Fibroblast of skin of left biceps (primary cell): Measurements from ENCODE around the gene MOK.
A peak's percentile ranks its signal among the peaks of the same experiment; 100 is the strongest.
"Not testable (repeated sequence)": the region's sequence is repeated elsewhere in the genome, so short reads cannot be mapped to it uniquely, and the experiment has no call there.

ENCODE experiments used
- DNase-seq, 2 experiments: peaks; one replicate each; pipeline ENCODE4 v3.0.0-alpha.2; 2013; ENCODE audit warnings: low read depth in 2 of 2

Gene MOK

DNA sequence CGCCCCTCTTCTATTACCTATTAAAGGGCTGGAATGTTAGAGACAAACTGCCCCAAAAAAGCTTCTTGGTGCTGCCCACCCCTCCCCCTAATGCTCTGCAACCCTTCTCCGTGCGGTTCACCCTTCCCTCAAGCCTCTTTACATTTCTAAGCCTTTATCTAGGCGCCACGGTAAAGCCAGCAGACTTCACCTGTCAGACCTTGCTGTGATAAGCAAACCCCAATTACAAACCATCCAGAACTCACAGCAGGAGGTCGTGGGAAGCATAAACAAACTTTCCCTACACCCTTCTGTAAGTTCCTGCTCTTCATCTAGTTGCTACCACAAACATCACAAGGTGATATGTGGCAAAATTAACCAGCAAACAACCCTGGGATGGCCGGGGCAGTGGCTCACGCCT, 56.8 kb downstream of the MOK start:
- no peak for DNase-seq

- DNase-seq = no peak
These were observed 58.9 kb downstream of the MOK start for GRCh38 chr14:102246071-102246470.

DNA sequence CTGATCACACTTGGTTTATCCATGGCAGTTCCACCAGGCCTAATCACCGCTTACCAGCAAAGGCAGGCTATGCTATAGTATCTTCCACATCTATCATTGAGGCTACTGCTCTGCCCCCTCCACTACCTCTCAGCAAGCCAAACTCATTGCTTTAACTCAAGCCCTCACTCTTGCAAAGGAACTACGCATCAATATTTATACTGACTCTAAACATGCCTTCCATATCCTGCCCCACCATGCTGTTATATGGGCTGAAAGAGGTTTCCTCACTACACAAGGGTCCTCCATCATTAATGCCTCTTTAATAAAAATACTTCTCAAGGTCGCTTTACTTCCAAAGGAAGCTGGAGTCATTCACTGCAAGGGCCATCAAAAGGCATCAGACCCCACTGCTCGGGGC, 61.2 kb downstream of the MOK start:
- not testable (repeated sequence) for DNase-seq

GRCh38 chr14:102241147-102241546, 63.8 kb downstream of the MOK start:
- DNase-seq = no peak

DNA sequence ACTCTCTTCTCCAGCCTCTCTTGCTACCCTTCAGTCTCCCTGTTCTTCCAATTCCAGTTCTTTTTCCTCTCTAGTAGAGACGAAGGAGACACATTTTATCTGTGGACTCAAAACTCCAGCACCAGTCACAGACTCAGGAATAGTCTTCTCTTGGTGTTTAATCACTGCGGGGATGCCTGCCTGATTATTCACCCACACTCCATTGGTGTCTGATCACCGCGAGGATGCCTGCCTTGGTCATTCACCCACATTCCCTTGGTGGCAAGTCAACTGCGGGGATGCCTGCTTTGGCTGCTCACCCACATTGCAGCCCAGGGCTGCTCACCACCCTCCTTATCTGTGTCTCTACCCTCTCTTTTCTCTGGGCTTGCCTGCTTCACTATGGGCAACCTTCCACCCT, 64.5 kb downstream of the MOK start:
- DNase-seq = not testable (repeated sequence)

GRCh38 chr14:102239231-102239630, 65.7 kb downstream of the MOK start:
- DNase-seq = no peak

DNA sequence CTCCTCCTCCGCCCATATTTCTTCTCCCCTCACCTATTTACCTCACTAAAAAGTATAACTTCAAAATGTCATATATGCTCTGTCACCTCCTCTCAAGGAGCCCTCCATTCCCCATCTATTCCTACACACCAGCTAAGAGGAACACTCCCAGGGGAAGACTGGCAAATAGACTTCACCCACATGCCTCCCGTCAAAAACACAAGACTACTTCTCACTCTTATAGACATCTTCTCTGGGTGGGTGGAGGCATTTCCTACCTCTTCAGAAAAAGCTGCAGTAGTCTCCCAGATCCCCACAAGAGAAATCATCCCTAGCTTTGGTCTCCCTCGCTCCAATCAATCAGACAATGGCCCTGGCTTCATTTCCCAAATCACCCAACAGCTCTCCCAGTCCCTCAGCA, 66.2 kb downstream of the MOK start:
- DNase-seq = no peak

GRCh38 chr14:102238131-102238530, 66.8 kb downstream of the MOK start:
- no peak for DNase-seq

- DNase-seq = no peak
These were observed 68.9 kb downstream of the MOK start for GRCh38 chr14:102236026-102236425.

DNA sequence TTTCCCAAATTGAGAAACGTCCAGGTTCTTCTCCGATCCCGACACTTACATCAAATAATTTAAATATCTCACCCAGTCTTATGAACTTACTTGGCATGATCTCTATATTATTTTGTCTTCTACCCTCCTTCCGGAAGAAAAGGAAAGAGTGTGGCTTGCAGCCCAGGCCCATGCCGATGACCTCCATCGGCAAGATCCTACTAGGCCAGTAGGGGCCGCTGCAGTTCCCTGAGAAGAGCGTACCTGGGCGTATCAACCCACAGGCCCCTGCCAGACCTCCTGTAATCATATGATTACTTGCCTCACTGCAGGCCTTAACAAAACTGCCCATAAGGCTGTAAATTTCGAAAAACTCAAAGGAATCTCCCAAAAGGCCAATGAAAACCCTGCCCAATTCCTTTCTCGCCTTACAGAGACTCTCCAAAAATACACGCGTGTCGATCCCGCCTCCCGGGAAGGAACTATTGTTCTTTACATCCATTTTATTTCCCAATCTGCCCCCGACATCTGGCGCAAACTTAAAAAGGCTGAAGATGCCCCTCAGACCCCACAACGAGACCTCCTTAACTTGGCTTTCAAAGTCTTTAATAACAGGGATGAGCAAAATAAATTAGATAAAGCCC, 69.6 kb downstream of the MOK start:
- peak; percentile 18 to 28 for DNase-seq

DNA sequence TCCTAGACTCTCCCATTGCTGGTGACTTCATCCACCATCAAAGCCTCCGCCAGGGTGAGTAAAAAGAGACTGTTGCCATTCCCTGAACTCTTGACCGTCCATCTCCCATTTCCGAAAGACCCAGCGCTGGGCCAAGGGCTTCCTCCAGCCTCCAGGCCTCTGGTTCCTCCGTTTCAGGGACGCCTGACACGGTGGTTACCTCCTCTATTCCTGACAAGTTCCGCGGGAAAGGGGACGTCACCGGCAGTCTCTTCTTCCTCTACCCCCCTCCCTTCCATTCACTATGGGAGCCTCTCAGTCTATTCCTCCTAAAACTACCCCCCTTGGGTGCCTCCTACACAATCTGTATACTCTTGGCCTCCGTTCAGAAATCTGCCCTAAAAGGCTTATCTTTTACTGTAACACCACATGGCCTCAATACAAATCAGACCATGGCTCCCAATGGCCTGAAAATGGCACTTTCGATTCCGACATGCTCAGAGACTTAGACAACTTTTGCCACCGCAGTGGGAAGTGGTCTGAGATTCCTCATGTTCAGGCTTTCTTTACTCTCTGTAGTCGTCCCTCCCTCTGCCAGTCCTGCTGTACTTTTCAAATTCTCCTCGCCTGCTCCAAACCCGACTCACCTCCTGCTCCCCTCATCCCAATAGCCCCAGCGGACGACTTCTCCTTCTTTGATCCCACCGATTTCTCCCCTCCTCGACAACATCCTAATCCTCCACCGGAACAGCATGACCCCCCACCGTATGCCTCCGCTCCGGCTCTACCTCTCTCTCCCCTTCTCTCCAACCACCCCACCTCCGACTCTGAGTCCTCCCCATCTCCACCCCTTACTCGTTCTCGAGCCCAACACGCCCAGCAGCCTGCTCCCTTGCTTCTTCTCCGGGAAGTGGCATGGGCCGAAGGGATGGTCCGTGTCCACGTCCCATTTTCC, 70.4 kb downstream of the MOK start:
- no peak for DNase-seq

GRCh38 chr14:102233081-102233480, 71.9 kb downstream of the MOK start:
- DNase-seq = no peak

GRCh38 chr14:102232348-102232625, 72.7 kb downstream of the MOK start:
- DNase-seq = no peak

DNA sequence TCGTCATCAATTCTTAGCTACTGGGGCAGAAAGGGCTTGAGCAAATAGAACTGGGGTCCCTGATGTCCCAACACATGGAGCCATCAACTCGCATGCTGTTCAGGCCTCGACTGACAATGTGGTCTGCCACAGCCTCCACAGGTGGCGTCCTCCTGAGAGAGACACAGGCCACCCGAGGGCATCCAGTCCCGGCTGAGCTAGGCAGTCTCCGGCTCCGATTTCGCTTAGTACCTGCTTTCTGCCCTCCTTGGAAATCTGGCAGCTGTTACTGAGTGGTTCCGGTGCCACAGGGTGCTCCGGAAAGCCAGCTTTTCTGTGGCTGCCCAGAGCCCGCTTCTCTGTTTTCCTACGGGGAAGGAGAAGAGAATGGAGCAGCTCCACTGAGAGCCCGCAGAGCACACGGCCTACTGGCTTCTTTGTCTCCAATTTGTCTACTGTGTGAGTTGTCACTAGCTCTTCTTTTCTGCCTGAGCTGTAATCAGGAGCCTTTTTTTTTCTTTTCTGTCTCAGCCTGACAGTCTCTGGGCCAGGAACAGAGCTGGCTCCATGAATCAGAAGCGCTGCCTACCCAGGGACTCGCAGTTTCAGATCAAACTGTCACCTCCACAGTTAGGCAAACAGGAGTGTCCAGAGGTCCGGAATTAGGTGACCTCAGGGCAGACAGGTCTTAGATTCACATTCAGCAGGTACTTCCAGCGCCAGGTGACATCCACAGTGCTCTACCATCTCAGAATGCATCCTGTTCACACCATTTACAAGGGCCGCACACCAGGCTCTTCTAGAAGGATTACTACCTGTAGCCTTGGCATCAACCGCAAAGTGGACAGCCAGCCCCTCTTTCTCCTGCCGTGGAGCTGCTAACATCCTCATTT, 73.3 kb downstream of the MOK start:
- DNase-seq = no peak

DNA sequence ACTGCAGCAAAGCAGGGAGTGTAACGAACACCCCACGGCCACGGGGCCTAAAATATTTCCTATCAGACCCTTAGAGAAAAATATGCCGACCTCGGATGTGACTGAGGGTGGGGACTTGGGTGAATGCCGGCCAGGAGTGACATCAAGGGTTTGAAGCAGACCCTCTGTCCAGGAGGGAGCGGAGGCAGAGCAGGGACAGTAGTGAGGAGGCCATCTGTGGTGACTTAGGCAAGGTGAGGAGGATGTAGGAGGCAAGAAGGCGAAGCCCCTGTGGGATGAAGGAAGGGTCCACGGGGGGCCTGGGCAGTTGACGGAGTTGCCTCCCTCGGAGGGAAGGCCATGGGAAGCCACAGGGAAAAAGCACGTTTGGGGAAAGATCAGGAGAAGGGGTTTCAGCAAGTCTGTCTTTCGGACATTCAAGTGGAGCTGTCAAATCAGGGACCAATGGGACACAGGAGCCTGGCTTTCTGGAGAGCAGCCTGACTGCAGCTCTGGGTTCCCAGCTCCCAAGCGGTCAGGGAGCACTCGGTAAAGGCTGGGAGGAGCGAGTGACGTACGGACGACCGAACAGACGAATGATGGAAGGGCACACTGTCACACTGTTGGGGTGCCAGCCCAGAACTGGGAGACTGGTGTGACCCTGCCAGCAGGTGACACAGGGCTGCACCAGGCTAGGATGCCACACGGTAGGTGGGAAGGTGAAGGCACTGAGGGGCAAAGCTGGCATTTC, 74.3 kb downstream of the MOK start:
- no peak for DNase-seq

DNA sequence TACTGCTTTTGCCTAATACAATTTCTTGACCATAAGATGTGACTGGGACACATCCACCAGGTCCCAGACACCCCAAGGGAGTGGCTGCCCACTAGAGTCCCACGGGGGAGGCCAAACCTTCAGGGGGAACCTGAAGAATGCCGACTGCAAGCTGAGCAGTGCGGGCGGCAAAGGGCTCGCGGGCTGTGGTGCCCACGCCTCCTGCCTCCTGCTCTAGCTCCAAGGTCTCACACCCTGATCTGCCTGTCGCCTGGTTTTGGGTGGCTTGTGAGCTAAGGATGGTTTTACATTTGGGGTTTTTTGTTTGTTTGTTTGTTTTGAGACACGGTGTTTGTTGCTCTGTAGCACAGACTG, 75.2 kb downstream of the MOK start:
- DNase-seq = no peak

DNA sequence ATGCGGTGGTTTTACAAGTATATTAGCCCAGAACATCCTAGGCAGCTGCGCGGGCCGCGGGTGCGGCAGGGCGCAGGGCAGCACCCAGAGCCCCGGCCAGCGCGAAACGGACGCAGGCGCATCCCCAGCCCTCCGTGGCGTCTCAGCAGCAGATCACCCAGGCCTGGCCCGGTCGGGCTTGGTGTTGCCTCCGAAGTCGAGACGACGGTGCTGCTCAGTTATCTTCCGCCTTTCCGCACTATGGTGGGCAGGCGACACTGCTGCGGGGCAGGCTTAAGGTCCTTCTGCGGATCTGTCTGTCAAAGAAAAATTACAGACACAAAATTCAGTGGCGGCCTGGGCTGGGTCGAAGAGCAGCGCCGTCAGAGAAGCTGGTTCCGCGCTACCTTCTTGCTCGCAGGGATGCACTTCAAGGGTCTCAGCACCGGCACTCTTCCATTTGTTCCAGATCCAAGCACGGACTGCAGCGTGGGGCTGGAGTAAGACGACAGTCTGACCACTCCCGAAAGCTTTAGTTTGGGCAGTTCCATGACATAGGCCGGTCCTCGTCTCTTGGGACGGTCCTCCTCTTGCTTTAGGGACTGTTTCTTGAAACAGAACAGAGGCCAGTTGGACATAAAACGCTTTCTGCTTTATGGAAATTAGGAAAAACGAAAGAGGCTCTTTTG, 75.8 kb downstream of the MOK start:
- DNase-seq = no peak

DNA sequence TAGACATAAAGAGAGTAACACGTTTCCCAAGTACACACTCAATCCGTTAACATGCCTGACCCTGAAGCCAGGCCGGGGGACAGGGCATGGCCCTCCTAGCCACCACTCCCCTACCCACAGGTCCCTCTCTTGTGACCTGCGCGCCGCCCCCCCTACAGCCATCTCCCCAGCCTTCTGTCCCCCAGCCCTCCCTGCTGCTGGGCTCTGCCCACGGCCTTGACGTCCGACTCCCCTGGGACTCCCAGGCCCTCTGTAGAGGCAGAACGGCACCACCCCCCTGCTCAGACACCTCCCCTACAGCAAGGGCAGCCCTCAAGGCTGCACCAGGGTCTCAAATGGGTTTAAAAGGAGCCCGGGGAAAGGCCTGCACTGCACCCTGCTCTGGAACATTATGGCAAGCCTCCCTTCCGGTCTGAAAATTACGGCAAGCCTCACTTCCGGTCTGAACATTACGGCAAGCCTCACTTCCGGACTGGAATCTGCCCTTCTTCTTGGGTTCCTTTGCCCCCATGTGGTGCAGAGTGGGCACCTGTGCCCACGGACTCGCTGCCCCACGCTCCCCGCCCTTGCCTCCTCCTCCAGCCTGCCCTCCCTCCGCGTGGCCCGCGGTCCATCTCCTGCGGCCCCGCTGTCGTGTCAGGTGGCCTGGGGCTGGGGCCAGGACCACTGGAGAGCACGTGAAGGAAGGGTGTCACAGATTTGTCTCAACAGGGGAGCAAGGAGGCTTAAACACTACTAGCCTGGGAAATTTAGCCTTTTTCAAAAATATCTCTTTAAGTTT, 77.6 kb downstream of the MOK start:
- DNase-seq = no peak

DNA sequence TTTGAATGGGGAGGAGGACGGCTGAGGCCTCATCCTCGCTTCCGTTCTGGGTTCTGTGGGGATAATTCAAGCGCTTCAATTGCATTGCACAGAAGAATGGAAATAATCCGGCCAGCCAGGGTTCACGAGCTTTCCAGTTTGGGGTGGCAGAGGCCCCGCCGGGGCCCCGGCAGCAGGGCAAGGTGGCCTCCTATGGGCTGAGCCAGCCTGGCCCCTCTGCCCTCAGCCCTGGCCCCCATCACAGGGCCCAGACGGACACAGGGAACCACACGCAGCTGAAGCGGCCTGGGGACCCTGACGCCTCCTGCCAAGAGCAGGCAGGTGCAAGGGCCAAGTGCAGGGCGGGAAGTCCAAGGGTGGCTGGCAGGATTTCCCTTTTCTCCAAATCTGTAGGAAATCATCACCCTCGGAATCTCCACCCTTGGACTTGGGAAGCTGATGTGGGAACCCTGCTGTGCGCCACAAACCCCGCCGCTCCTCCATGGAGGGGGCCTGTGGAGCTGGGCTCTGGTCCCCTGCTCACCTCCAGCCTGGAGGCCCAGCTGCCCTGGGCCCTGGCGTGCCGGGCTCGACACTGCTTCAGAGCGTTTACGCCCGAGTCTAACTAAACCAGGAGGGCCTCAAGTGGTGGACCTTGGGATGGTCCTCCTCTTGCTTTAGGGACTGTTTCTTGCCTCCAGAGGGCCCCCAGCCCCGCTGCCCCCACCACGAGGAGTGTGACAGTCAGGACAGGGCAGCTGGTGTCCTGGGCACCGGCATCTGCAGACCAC, 78.4 kb downstream of the MOK start:
- DNase-seq = no peak

DNA sequence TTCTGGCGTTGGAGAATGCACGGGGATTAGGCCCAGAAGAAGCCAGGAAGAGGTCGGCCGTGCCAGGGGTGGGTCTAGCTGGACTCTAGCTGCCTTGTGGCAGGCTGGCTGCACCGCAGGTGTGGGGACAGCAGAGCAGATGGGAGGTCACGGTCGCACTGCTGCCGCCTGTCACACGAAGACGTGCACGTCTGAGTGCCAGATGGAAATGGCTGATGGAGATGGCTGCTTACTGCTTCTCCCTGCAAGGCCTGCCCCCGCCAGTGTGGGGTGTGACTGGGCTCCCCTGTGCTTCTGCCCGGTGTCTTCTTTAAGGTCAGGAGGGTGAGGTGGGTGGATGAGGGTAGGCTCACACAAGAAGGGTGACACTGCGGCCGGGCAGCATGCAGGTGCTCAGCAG, 79.0 kb downstream of the MOK start:
- no peak for DNase-seq
